Measurements from ENCODE around the gene ARCN1. TPM values are rescaled to one million over a fixed set of nuclear protein-coding genes. Genes with fewer than 3 reads are reported as not detected.

The ARCN1 gene
- total RNA-seq (2012; rRNA removed) = 161 and 162 TPM in 2 replicates

DNA sequence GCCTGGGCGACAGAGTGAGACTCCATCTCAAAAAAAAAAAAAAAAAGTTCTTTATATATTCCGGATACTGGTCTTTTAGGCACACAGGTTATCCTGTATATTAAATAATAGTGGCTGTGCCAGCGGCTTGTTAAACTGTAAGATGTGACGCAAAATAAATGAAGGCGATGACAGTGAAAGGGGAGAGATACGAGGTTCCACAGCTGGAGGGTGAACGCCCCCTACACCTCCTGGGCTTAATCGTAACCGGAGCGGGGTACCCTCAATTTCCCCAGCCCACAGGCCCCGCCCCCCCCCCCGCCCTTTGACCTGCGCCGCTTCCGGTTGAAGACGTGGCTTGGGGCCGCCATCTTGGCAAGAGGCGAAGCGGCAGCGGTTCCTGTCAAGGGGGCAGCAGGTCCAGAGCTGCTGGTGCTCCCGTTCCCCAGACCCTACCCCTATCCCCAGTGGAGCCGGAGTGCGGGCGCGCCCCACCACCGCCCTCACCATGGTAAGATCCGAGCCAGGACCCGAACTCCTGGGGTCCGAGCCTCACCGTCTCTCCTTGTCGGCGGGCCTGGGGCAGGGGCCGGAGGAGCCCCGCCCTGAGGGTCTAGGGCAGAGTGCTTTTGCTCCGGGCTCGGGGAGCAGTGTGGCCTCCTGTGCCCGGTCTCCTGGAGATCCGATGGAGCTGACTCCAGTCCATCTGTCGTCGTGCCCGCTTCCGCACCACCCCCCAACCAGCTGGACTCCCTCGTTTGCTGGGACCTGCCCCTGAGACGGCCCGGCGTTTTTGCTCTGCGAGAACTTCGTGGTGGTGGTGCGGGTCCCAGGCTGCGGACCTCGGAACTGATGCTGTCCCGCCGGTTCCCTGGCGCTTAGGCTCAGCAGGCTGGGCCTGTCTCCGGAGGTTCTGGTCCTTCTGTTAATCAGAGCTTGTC lies at the start of gene ARCN1:
ARCN1 (plus strand) TSS at position 349 of the 920 bp plus-strand sequence; CDS start at position 488, 139 bp downstream.
- no peaks in the 10 kb centered on the region for H3K27me3 ChIP-seq (ENCODE audit: control insufficient read depth, insufficient read depth, low read length)
- peaks cover 39% of the 10 kb centered on the region for H3K4me1 ChIP-seq (ENCODE audit: control insufficient read depth, insufficient read depth, low read length)
- H3K4me2 ChIP-seq (ENCODE audit: low read length) = peak within 1 kb of the TSS; percentile 75

DNA sequence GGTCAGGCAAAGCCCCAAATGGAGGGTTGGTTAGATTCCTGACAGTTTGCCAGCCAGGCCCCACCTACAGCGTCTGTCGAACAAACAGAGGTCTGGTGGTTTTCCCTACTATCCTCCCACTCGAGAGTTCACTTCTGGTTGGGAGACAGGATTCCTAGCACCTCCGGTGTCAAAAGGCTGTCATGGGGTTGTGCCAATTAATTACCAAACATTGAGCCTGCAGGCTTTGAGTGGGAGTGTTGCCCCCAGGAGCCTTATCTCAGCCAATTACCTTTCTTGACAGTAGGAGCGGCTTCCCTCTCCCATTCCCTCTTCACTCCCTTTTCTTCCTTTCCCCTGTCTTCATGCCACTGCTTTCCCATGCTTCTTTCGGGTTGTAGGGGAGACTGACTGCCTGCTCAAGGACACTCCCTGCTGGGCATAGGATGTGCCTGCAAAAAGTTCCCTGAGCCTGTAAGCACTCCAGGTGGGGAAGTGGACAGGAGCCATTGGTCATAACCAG lies 49.6 kb upstream of the ARCN1 start:
- H3K36me3 ChIP-seq (ENCODE audit: insufficient read depth, low read length) = peaks cover 64% of the 10 kb centered on the region

More for the DNA sequence above, at the start of gene ARCN1:
- Histone ChIP-seq H3K4me3 (ENCODE audit: low read length) (peak within 1 kb of the TSS; percentile 91), H3K9me3 (replicated peaks; ENCODE audit: low read length) (no peaks in the 10 kb centered on the region), H3K36me3 (ENCODE audit: insufficient read depth, low read length) (peaks cover 2% of the 10 kb centered on the region), H3K9ac (ENCODE audit: low read depth, low read length) (peak within 1 kb of the TSS; percentile 100)

GRCh38 chr11:118524356-118524755 lies 47.9 kb upstream of the ARCN1 start:
- no peak overlapping the region for H3K4me3 ChIP-seq (ENCODE audit: low read length)
- no peaks in the 10 kb centered on the region for H3K9me3 ChIP-seq (replicated peaks; ENCODE audit: low read length)
- peaks cover under 1% of the 10 kb centered on the region for H3K4me1 ChIP-seq (ENCODE audit: control insufficient read depth, insufficient read depth, low read length)
- no peak overlapping the region for H3K9ac ChIP-seq (ENCODE audit: low read depth, low read length)
- H3K27me3 ChIP-seq (ENCODE audit: control insufficient read depth, insufficient read depth, low read length) = no peaks in the 10 kb centered on the region
- no peak overlapping the region for H3K4me2 ChIP-seq (ENCODE audit: low read length)
- peaks cover 53% of the 10 kb centered on the region for H3K36me3 ChIP-seq (ENCODE audit: insufficient read depth, low read length)

More for the DNA sequence above, 49.6 kb upstream of the ARCN1 start:
- no peaks in the 10 kb centered on the region for H3K27me3 ChIP-seq (ENCODE audit: control insufficient read depth, insufficient read depth, low read length)
- H3K4me3 ChIP-seq (ENCODE audit: low read length) = no peak overlapping the region
- no peak overlapping the region for H3K4me2 ChIP-seq (ENCODE audit: low read length)
- H3K4me1 ChIP-seq (ENCODE audit: control insufficient read depth, insufficient read depth, low read length) = no peaks in the 10 kb centered on the region
- H3K9me3 ChIP-seq (replicated peaks; ENCODE audit: low read length) = no peaks in the 10 kb centered on the region
- no peak overlapping the region for H3K9ac ChIP-seq (ENCODE audit: low read depth, low read length)

DNA sequence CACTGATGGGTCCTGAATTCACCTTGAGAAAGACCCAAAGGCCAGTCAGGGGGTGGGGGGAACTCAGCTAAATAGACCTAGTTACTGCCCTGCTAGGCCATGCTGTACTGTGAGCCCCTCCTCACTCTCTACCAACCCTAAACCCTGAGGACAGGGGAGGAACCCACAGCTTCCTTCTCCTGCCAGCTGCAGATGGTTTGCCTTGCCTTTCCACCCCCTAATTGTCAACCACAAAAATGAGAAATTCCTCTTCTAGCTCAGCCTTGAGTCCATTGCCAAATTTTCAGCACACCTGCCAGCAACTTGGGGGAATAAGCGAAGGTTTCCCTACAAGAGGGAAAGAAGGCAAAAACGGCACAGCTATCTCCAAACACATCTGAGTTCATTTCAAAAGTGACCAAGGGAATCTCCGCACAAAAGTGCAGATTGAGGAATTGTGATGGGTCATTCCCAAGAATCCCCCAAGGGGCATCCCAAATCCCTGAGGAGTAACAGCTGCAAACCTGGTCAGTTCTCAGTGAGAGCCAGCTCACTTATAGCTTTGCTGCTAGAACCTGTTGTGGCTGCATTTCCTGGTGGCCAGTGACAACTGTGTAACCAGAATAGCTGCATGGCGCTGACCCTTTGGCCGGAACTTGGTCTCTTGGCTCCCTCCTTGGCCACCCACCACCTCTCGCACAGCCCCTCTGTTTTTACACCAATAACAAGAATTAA lies 47.3 kb upstream of the ARCN1 start:
- no peak overlapping the region for H3K4me3 ChIP-seq (ENCODE audit: low read length)
- H3K36me3 ChIP-seq (ENCODE audit: insufficient read depth, low read length) = peaks cover 47% of the 10 kb centered on the region
- H3K4me1 ChIP-seq (ENCODE audit: control insufficient read depth, insufficient read depth, low read length) = peaks cover 6% of the 10 kb centered on the region
- no peak overlapping the region for H3K9ac ChIP-seq (ENCODE audit: low read depth, low read length)
- H3K27me3 ChIP-seq (ENCODE audit: control insufficient read depth, insufficient read depth, low read length) = no peaks in the 10 kb centered on the region
- H3K4me2 ChIP-seq (ENCODE audit: low read length) = no peak overlapping the region
- H3K9me3 ChIP-seq (replicated peaks; ENCODE audit: low read length) = no peaks in the 10 kb centered on the region

DNA sequence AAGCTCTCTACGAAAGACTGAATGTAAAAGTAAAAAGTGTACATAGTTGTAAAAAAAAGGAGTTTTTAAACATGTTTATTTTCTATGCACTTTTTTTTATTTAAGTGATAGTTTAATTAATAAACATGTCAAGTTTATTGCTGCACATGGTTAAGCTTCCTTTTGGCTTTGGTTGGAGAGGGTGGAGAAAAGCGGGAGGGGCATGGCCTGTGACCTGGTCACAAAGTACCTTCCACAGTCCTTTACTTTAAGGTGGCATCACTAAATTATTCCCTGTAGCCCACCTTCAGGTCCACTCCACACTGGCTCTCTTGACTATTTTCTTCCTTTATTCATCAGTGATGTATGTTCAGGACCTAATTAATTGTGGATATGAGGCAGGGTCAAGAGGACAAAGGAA lies 45.5 kb upstream of the ARCN1 start:
- H3K27me3 ChIP-seq (ENCODE audit: control insufficient read depth, insufficient read depth, low read length) = no peaks in the 10 kb centered on the region
- H3K4me1 ChIP-seq (ENCODE audit: control insufficient read depth, insufficient read depth, low read length) = peaks cover 12% of the 10 kb centered on the region
- H3K4me3 ChIP-seq (ENCODE audit: low read length) = no peak overlapping the region

GRCh38 chr11:118527109-118527508 lies 45.1 kb upstream of the ARCN1 start, which contains the start of gene TTC36:
Gene TTC36, plus strand, starts transcription at chr11:118527474. Its CDS starts 21 bp downstream, at chr11:118527495.
- Histone ChIP-seq H3K4me1 (ENCODE audit: control insufficient read depth, insufficient read depth, low read length) (peaks cover 12% of the 10 kb centered on the region), H3K9me3 (replicated peaks; ENCODE audit: low read length) (no peaks in the 10 kb centered on the region), H3K27me3 (ENCODE audit: control insufficient read depth, insufficient read depth, low read length) (no peaks in the 10 kb centered on the region), H3K4me2 (ENCODE audit: low read length) (no peak within 1 kb of the TSS), H3K9ac (ENCODE audit: low read depth, low read length) (no peak within 1 kb of the TSS), H3K36me3 (ENCODE audit: insufficient read depth, low read length) (peaks cover 28% of the 10 kb centered on the region), H3K4me3 (ENCODE audit: low read length) (no peak within 1 kb of the TSS)

More for the DNA sequence above, 45.5 kb upstream of the ARCN1 start:
- Histone ChIP-seq H3K9me3 (replicated peaks; ENCODE audit: low read length) (no peaks in the 10 kb centered on the region), H3K4me2 (ENCODE audit: low read length) (no peak overlapping the region), H3K36me3 (ENCODE audit: insufficient read depth, low read length) (peaks cover 32% of the 10 kb centered on the region), H3K9ac (ENCODE audit: low read depth, low read length) (no peak overlapping the region)

GRCh38 chr11:118528511-118528910 lies 43.7 kb upstream of the ARCN1 start:
- no peak overlapping the region for H3K4me3 ChIP-seq (ENCODE audit: low read length)
- no peak overlapping the region for H3K9ac ChIP-seq (ENCODE audit: low read depth, low read length)
- peaks cover 12% of the 10 kb centered on the region for H3K4me1 ChIP-seq (ENCODE audit: control insufficient read depth, insufficient read depth, low read length)
- no peaks in the 10 kb centered on the region for H3K9me3 ChIP-seq (replicated peaks; ENCODE audit: low read length)
- peaks cover 16% of the 10 kb centered on the region for H3K36me3 ChIP-seq (ENCODE audit: insufficient read depth, low read length)
- no peaks in the 10 kb centered on the region for H3K27me3 ChIP-seq (ENCODE audit: control insufficient read depth, insufficient read depth, low read length)
- no peak overlapping the region for H3K4me2 ChIP-seq (ENCODE audit: low read length)

- H3K4me2 ChIP-seq (ENCODE audit: low read length) = peak overlapping the region; percentile 94
- H3K9ac ChIP-seq (ENCODE audit: low read depth, low read length) = peak overlapping the region; percentile 71
- H3K36me3 ChIP-seq (ENCODE audit: insufficient read depth, low read length) = peaks cover 6% of the 10 kb centered on the region
- no peaks in the 10 kb centered on the region for H3K27me3 ChIP-seq (ENCODE audit: control insufficient read depth, insufficient read depth, low read length)
- H3K9me3 ChIP-seq (replicated peaks; ENCODE audit: low read length) = no peaks in the 10 kb centered on the region
- peak overlapping the region; percentile 81 for H3K4me3 ChIP-seq (ENCODE audit: low read length)
- H3K4me1 ChIP-seq (ENCODE audit: control insufficient read depth, insufficient read depth, low read length) = peaks cover 12% of the 10 kb centered on the region
Measured at GRCh38 chr11:118529584-118530175, 42.5 kb upstream of the ARCN1 start.

GRCh38 chr11:118530180-118530682 lies 42.0 kb upstream of the ARCN1 start:
- Histone ChIP-seq H3K4me3 (ENCODE audit: low read length) (peak overlapping the region; percentile 81), H3K4me2 (ENCODE audit: low read length) (peak overlapping the region; percentile 94), H3K9me3 (replicated peaks; ENCODE audit: low read length) (no peaks in the 10 kb centered on the region), H3K4me1 (ENCODE audit: control insufficient read depth, insufficient read depth, low read length) (peaks cover 12% of the 10 kb centered on the region), H3K9ac (ENCODE audit: low read depth, low read length) (peak overlapping the region; percentile 71), H3K27me3 (ENCODE audit: control insufficient read depth, insufficient read depth, low read length) (no peaks in the 10 kb centered on the region), H3K36me3 (ENCODE audit: insufficient read depth, low read length) (peaks cover under 1% of the 10 kb centered on the region)

- H3K4me3 ChIP-seq (ENCODE audit: low read length) = peak within 1 kb of the TSS; percentile 81
- no peaks in the 10 kb centered on the region for H3K27me3 ChIP-seq (ENCODE audit: control insufficient read depth, insufficient read depth, low read length)
- H3K9ac ChIP-seq (ENCODE audit: low read depth, low read length) = peak within 1 kb of the TSS; percentile 71
- no peaks in the 10 kb centered on the region for H3K9me3 ChIP-seq (replicated peaks; ENCODE audit: low read length)
- H3K36me3 ChIP-seq (ENCODE audit: insufficient read depth, low read length) = no peaks in the 10 kb centered on the region
- peak within 1 kb of the TSS; percentile 94 for H3K4me2 ChIP-seq (ENCODE audit: low read length)
- peaks cover 12% of the 10 kb centered on the region for H3K4me1 ChIP-seq (ENCODE audit: control insufficient read depth, insufficient read depth, low read length)
Measured at GRCh38 chr11:118530683-118531596, 41.3 kb upstream of the ARCN1 start, which contains the start of gene TMEM25. Gene TMEM25, plus strand, starts transcription at chr11:118531192. Its CDS starts 610 bp downstream, at chr11:118531802.
